HG02610 (cell line): ENCODE results near the gene PDE4A.
"Not testable (repeated sequence)": the region's sequence is repeated elsewhere in the genome, so short reads cannot be mapped to it uniquely, and the experiment has no call there.

Experiments
- ATAC-seq: cut with Tn5 transposase; IDR thresholded peaks from one replicate; pipeline ENCODE4 v1.9.1; 2021; ENCODE audit warnings: mild to moderate bottlenecking, moderate library complexity; ENCODE audit not compliant: unreplicated experiment

Gene PDE4A

GRCh38 chr19:10420444-10421239 is at the start of gene PDE4A:
TSS of gene PDE4A (plus strand) at chr19:10420538. CDS start at chr19:10420765, 227 bp downstream.
- ATAC-seq: no peak

GRCh38 chr19:10372690-10373089 is 47.6 kb upstream of the PDE4A start:
- no peak for ATAC-seq

- ATAC-seq: no peak
These were observed 45.4 kb upstream of the PDE4A start for GRCh38 chr19:10374931-10375330.

DNA sequence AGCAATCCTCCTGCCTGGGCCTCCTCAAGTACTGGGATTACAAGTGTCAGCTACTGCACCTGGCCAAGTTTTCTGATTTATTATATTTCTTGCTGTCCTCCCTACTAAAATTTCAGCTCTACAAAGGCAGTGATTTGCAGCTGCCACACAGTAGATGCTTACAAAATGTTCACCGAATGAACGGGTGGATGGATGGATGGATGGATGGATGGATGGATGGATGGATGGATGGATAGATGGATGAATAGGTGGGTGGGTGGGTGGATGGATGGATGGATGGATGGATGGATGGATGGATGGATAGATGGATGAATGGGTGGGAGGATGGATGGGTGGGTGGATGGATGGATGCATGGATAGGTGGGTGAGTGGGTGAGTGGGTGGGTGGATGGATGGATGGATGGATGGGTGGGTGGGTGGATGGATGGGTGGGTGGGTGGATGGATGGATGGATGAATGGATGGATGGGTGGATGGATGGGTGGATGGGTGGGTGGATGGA is 43.1 kb upstream of the PDE4A start:
- not testable (repeated sequence) for ATAC-seq

DNA sequence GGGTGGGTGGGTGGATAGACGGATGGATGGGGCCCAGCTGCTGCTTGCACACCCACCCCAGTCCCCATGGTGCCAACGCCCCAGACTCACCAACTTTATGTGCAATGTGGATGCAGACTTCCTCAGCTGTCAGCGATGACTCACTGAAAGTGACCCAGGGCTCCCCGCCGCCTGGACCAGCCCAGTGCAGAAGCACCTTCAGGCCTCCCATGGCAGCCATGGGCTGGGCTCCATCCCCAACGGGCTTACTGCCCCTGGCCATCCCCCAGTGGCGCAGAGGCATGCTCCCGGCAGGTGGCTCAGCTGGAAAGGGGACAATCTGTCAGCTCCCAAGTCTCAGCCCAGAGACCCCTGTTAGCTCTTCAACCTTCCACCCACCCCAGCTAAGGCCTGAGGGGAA is 42.2 kb upstream of the PDE4A start:
- ATAC-seq: no peak

DNA sequence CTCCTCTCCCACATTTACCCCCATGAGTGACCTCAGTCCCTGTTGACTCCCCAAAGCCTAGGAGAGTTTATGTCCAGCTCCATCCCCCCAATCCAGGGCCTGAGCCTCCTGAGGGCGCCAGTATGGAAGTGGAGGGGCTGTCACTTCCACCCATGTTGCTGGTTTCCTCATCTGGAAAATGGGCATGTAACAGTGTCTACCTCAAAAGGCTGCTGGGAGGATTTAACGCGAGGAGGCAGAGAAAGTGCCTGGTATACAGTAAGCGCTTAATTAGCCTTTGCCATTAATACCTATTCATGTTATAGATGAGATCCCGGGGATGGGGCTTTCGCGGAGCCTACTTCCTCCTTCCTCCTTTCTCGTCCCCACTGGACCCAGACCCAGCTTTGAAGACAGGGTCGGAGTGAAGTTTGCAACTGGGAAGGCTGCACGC is 40.4 kb upstream of the PDE4A start:
- ATAC-seq: no peak

GRCh38 chr19:10380313-10381102 is 39.8 kb upstream of the PDE4A start, which contains the start of gene TYK2:
TSS of gene TYK2 (minus strand) at chr19:10380572. CDS start at chr19:10378406, 2,166 bp downstream.
- peak; percentile 90 for ATAC-seq

GRCh38 chr19:10383223-10383499 is 37.2 kb upstream of the PDE4A start:
- ATAC-seq: not testable (repeated sequence)

- ATAC-seq: no peak
These were observed 35.8 kb upstream of the PDE4A start for GRCh38 chr19:10384580-10384979.

DNA sequence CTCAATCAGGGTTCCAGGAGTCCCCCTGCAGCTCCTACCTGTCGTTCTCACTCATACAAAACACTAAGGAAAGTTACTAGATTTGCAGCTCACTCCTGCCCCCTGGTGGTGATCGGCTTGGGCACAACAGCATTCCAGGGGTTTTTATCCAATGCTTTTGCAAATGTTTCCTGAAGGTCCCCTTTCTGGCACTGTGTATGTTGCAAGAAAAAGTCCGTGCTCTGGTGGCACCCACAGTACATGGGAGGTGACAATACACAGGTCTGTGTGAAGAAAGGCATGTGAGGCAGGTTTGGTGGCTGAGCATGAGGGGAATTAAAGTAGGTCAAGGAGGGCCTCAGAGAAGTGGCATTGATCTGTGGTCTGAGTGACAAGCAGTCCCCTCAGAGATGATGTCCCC is 31.4 kb upstream of the PDE4A start:
- ATAC-seq: no peak

DNA sequence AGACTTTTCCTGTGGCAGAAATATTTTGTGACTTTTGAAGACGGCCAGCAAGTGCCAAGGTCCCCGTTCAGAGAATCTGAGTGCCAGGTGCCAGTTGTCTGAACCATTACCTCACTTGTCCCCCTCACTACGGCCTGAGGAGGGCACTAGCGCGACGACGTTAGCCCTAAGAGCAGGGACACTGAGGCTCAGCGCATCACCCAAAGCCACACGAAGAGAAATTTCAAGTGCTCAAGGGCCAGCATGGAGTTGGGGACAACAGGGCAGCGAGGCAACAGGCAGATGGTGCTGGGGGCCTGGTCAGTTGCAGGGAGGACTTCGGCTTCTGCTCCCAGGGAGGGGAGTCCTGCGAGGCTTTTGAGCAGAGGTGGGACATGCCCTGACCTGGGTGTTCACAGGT is 30.5 kb upstream of the PDE4A start:
- ATAC-seq: no peak

GRCh38 chr19:10390652-10391286 is 29.6 kb upstream of the PDE4A start:
- no peak for ATAC-seq

- no peak for ATAC-seq
These were observed 28.2 kb upstream of the PDE4A start for GRCh38 chr19:10392120-10392519.

GRCh38 chr19:10393137-10393536 is 27.2 kb upstream of the PDE4A start:
- no peak for ATAC-seq

- no peak for ATAC-seq
These were observed 25.3 kb upstream of the PDE4A start for GRCh38 chr19:10395003-10395402.

DNA sequence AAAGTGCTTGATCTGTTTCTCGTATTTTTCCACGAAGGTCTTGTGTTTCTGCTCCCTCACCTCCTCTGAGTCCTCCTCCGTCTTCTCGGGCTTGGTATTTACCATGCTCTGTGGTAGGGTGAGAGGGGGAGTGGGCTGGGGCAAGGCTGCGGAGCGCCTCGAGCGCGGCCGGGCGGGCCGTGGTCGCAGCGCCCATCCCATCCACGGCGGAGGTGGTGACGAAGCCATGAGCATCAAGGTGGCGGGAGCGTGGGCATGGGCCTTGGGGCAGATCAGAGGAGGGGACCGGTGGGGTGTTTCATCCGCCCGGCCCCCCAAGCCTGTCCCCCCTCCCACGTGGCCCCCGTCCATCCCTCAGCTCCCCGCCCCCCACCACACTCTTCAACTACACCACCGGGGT is 24.9 kb upstream of the PDE4A start:
- ATAC-seq: no peak

GRCh38 chr19:10395917-10396316 is 24.4 kb upstream of the PDE4A start:
- no peak for ATAC-seq

GRCh38 chr19:10398819-10399218 is 21.5 kb upstream of the PDE4A start:
- no peak for ATAC-seq

DNA sequence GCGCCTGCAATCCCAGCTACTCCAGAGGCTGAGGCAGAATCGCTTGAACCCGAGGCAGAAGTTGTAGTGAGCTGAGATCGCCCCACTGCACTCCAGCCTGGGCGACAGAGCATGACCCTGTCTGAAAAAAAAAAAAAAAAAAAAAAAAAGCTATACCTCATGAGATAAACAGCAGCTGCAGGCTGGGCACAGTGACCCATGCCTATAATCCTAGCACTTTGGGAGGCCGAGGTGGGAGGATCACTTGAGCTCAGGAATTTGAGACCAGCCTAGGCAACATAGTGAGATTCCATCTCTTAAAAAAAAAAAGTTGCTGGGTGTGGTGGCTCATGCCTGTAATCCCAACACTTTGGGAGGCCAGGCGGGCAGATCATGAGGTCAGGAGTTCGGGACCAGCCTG is 21.0 kb upstream of the PDE4A start:
- not testable (repeated sequence) for ATAC-seq

GRCh38 chr19:10399878-10400277 is 20.5 kb upstream of the PDE4A start:
- ATAC-seq: no peak

DNA sequence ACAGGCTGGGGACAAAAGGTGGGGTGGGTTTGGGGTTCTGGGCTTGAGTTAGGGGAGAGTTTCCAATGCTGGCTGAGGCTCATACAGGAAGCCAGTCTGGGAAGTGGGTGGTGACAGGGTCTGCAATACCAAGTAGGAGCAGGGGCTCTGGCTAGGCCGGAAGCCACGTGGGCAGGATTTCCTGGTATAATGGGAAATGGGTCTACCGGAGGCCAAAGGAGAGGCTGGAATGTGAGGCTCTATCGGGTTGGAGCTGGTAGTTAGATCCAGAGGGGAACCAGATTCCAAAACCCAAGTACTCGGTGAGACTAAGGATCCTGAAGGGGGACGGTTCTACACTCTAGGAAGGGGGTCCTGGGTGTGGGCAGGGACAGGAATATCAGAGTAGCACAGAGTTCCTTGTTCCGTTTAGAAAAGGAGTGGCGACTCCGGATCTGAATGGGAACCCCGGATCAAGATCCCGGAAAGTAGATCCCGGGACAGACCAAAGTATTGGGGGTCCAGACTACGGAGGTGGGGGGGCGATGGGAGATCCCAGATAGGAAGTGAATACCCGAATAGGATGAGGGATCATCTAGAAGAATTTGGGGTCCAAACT is 17.8 kb upstream of the PDE4A start:
- no peak for ATAC-seq
